A549 (cell line): ENCODE results near the gene ABCC3. TPM values are rescaled to one million over a fixed set of nuclear protein-coding genes. Genes with fewer than 3 reads are reported as not detected.
"Not testable (repeated sequence)": the region's sequence is repeated elsewhere in the genome, so short reads cannot be mapped to it uniquely, and the experiment has no call there.

ENCODE experiments used
- ATAC-seq, 2 experiments: fragments of 200-7000 bp in 1 of 2; fragments of >200 bp in 1 of 2; cut with Nextera tagmentation in 1 of 2; cut with Tn5 transposase in 1 of 2; 3 replicates each; pipeline versions ENCODE4 v1.8.0 to v1.9.1; 2018 to 2020; ENCODE audit warnings: mild to moderate bottlenecking in 1 of 2, moderate library complexity in 1 of 2
- CTCF ChIA-PET: fragments of 300-600 bp; sonication (Branson Sonifier 250); formaldehyde crosslinking; extraction: SDS; loops from one replicate; lab custom pipeline; 2021; ENCODE audit warnings: antibody characterized with exemption, inconsistent platforms; lab: Yijun Ruan, JAX
- POLR2A ChIA-PET: fragments of 350-600 bp; formaldehyde crosslinking; extraction: SDS; loops from one replicate; lab custom pipeline; 2021; ENCODE audit warnings: antibody characterized with exemption, inconsistent platforms; lab: Yijun Ruan, JAX
- DNase-seq, 2 experiments: peaks; one replicate each; pipeline versions ENCODE4 v3.0.0 to v3.0.0-alpha.2; 2011 to 2016; ENCODE audit warnings: low read depth in 1 of 2, low spot score in 1 of 2
- FAIRE-seq: peaks from 2 replicates; lab custom pipeline; 2011; peaks lifted over from hg19 to GRCh38; lab: Jason Lieb, UNC
- H3K27ac ChIP-seq, 2 experiments: fragments of >200 bp; sonication (Bioruptor Twin); formaldehyde crosslinking; 3 replicates each; pipeline ENCODE4 v1.5.1; 2016 to 2017
- H3K4me1 ChIP-seq: fragments of >200 bp; sonication (Bioruptor Twin); formaldehyde crosslinking; 3 replicates; pipeline ENCODE4 v1.6.1; 2016
- H3K4me2 ChIP-seq: fragments of >200 bp; sonication (Bioruptor Twin); formaldehyde crosslinking; 3 replicates; pipeline ENCODE4 v1.6.1; 2016
- H3K4me3 ChIP-seq: fragments of >200 bp; sonication (Bioruptor Twin); formaldehyde crosslinking; 3 replicates; pipeline ENCODE4 v1.5.1; 2016
- H3K9me3 ChIP-seq: fragments of >200 bp; sonication (Bioruptor Twin); formaldehyde crosslinking; 3 replicates; pipeline ENCODE4 v1.6.1; 2016
- BHLHE40 ChIP-seq: IDR thresholded peaks from 2 replicates; pipeline ENCODE4 v1.6.1; 2012; ENCODE audit warnings: low read depth, low read length, inconsistent platforms
- HDAC2 ChIP-seq: fragments of 200-600 bp; sonication (generic); IDR thresholded peaks from 2 replicates; pipeline ENCODE4 v1.6.1; 2016
- HMGXB4 ChIP-seq: fragments of 250-450 bp; sonication (Bioruptor Pico); IDR thresholded peaks from 2 replicates; pipeline ENCODE4 v1.5.0; 2021; ENCODE audit warnings: mild to moderate bottlenecking, moderate library complexity, borderline replicate concordance
- HOXB13 ChIP-seq: fragments of 250-450 bp; sonication (Bioruptor Pico); IDR thresholded peaks from 2 replicates; pipeline ENCODE4 v1.5.0; 2020; ENCODE audit warnings: low read depth, mild to moderate bottlenecking, moderate library complexity
- HOXB5 ChIP-seq: fragments of 250-450 bp; sonication (Bioruptor Pico); IDR thresholded peaks from 2 replicates; pipeline ENCODE4 v1.5.0; 2020; ENCODE audit warnings: mild to moderate bottlenecking, moderate library complexity
- JUN ChIP-seq, 2 experiments: fragments of >200 bp; sonication (Bioruptor Twin); formaldehyde crosslinking; IDR thresholded peaks; 2 replicates in 1 of 2; 3 replicates in 1 of 2; pipeline ENCODE4 v1.6.1; 2016 to 2017
- JUNB ChIP-seq: fragments of >200 bp; sonication (Bioruptor Twin); formaldehyde crosslinking; IDR thresholded peaks from 2 replicates; pipeline ENCODE4 v1.6.1; 2016
- KDM1A ChIP-seq: fragments of 200-600 bp; sonication (generic); IDR thresholded peaks from 2 replicates; pipeline ENCODE4 v1.6.1; 2016; ENCODE audit warnings: low read depth, mild to moderate bottlenecking
- KDM5A ChIP-seq: fragments of 200-600 bp; sonication (generic); IDR thresholded peaks from 2 replicates; pipeline ENCODE4 v1.6.1; 2016; ENCODE audit warnings: antibody characterized with exemption, mild to moderate bottlenecking
- MAFK ChIP-seq: fragments of 450-650 bp; IDR thresholded peaks from 2 replicates; pipeline ENCODE4 v1.6.1; 2014; ENCODE audit not compliant: partially characterized antibody
- MAX ChIP-seq: IDR thresholded peaks from 2 replicates; pipeline ENCODE4 v1.6.1; 2012
- MAZ ChIP-seq: fragments of 150-350 bp; IDR thresholded peaks from 2 replicates; pipeline ENCODE4 v1.6.1; 2014; ENCODE audit warnings: antibody characterized with exemption, low read depth, low read length, borderline replicate concordance
- MYC ChIP-seq: IDR thresholded peaks from 2 replicates; pipeline ENCODE4 v1.6.1; 2012; ENCODE audit warnings: mild to moderate bottlenecking, inconsistent platforms, low read length, improper control_type of control experiment, borderline replicate concordance
- POLR2A ChIP-seq: IDR thresholded peaks from 2 replicates; pipeline ENCODE4 v1.6.1; 2012; ENCODE audit warnings: mild to moderate bottlenecking, low read length
- POLR2AphosphoS2 ChIP-seq: conservative IDR thresholded peaks from 2 replicates; pipeline ENCODE4 v1.6.1; 2012; ENCODE audit warnings: low read length, improper control_type of control experiment, inconsistent platforms
- RAD21 ChIP-seq, 2 experiments: fragments of >200 bp in 1 of 2; sonication (Bioruptor Twin) in 1 of 2; formaldehyde crosslinking in 1 of 2; IDR thresholded peaks in 1 of 2; conservative IDR thresholded peaks in 1 of 2; 2 replicates in 1 of 2; 3 replicates in 1 of 2; pipeline ENCODE4 v1.6.1; 2012 to 2018; ENCODE audit warnings: inconsistent platforms in 1 of 2
- RNF2 ChIP-seq: fragments of 200-600 bp; sonication (generic); IDR thresholded peaks from 2 replicates; pipeline ENCODE4 v1.6.1; 2016; ENCODE audit warnings: low read depth, mild to moderate bottlenecking, antibody characterized with exemption, moderate library complexity, borderline replicate concordance
- ZNF302 ChIP-seq: fragments of 250-450 bp; sonication (Bioruptor Pico); IDR thresholded peaks from 2 replicates; pipeline ENCODE4 v1.9.0; 2021; ENCODE audit warnings: inconsistent platforms, mild to moderate bottlenecking, moderate library complexity
- WGBS: methylation state at CpG from one replicate; pipeline ENCODE4 v1.1.6; 2017; ENCODE audit errors: missing lambda C conversion rate; 5-methylcytosine and 5-hydroxymethylcytosine counted together
- polyA plus RNA-seq, 4 experiments: library from polyadenylated mRNA; depleted of rRNA in 3 of 4; stranded (reverse); fragments of >200 nt; fragmentation: RNase III in 1 of 4; extraction: RNeasy Plus Mini Kit Qiagen cat#74134 plus additional on column Dnase treatment in 1 of 4; gene quantifications; 2 replicates in 3 of 4; 3 replicates in 1 of 4; pipeline ENCODE4 v1.2.3, GENCODE V29; 2011 to 2017
- TF ChIP-seq, protein P1 (sequence below): fragments of >200 bp; sonication (Bioruptor Twin); formaldehyde crosslinking; IDR thresholded peaks from 3 replicates; pipeline ENCODE4 v1.5.1; 2016
- TF ChIP-seq, protein P2 (sequence below): fragments of >200 bp; sonication (Bioruptor Twin); formaldehyde crosslinking; IDR thresholded peaks from 3 replicates; pipeline ENCODE4 v1.6.1; 2016
- TF ChIP-seq, protein P3 (sequence below): IDR thresholded peaks from 2 replicates; pipeline ENCODE4 v1.6.1; 2012; ENCODE audit warnings: low read depth, borderline replicate concordance
- TF ChIP-seq, protein P4 (sequence below): fragments of >200 bp; sonication (Bioruptor Twin); formaldehyde crosslinking; IDR thresholded peaks from 2 replicates; pipeline ENCODE4 v1.6.1; 2016

ABCC3 gene
- polyA plus RNA-seq, 2 of the 4 experiments (the other 2 are of a cell fraction): 248 to 342 TPM

DNA sequence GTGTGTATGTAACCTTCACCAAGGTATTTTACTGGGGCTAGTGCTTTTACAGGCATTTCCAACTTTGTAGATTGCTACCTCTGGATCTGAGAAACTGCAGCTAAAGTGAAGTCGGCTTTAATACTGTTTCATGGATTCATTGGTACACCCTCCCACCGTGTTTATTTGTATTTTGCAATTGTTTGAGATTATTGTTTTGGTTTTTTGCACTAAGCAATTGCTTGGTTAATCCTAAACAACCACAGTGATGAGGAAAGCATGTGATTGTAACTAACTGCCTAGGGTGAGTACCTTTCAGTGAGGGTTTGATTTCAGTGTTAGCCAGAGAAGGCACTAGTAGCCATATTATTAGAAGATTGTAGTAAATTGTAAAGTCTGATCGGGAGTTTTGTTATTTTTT, 88.1 kb downstream of the ABCC3 start:
- Histone ChIP-seq H3K4me2 (peak overlapping the region; percentile 95), H3K4me3 (peak overlapping the region; percentile 66; the same call in 2 of the 3 replicates), H3K4me1 (peaks cover 58% of the 10 kb centered on the region), H3K9me3 (no peaks in the 10 kb centered on the region), H3K27ac (0 out of 6 replicates have a peak overlapping the region, but pooled peaks of 1 of the 2 experiments have one; percentile 3)
- ChIA-PET POLR2A (interaction anchor here (0.6 kb wide), 1 partner anchor 9 kb away, joined by 4 read pairs; no protein-coding TSS in a partner anchor), CTCF (interaction anchor here (1.5 to 1.7 kb wide), 2 partner anchors 27 to 97 kb away, joined by 4 to 5 read pairs; no protein-coding TSS in a partner anchor)
- FAIRE-seq (no peak), DNase-seq (no peak), ATAC-seq (no peak)
- WGBS: 5% methylated on average over 3 of the region's 3 CpGs
- TF ChIP-seq JUN (IDR thresholded peaks at IDR 0.05) (no peak), ZNF302 (CRISPR knock-in tag) (no peak), HOXB13 (CRISPR knock-in tag) (no peak), RAD21 (conservative IDR thresholded peaks at IDR 0.05 in 1 of 2, IDR thresholded peaks at IDR 0.05 in 1 of 2) (no peak)
- TF ChIP-seq, protein P1, sequence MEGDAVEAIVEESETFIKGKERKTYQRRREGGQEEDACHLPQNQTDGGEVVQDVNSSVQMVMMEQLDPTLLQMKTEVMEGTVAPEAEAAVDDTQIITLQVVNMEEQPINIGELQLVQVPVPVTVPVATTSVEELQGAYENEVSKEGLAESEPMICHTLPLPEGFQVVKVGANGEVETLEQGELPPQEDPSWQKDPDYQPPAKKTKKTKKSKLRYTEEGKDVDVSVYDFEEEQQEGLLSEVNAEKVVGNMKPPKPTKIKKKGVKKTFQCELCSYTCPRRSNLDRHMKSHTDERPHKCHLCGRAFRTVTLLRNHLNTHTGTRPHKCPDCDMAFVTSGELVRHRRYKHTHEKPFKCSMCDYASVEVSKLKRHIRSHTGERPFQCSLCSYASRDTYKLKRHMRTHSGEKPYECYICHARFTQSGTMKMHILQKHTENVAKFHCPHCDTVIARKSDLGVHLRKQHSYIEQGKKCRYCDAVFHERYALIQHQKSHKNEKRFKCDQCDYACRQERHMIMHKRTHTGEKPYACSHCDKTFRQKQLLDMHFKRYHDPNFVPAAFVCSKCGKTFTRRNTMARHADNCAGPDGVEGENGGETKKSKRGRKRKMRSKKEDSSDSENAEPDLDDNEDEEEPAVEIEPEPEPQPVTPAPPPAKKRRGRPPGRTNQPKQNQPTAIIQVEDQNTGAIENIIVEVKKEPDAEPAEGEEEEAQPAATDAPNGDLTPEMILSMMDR: no peak

GRCh38 chr17:50724622-50725021, 89.9 kb downstream of the ABCC3 start:
- H3K4me3 ChIP-seq, H3K27ac ChIP-seq, DNase-seq, H3K4me2 ChIP-seq, FAIRE-seq, ATAC-seq, POLR2A ChIA-PET, H3K9me3 ChIP-seq: not testable (repeated sequence)
- CTCF ChIA-PET: interaction anchor here (0.6 to 0.9 kb wide), 4 partner anchors 20 to 248 kb away, joined by 3 to 6 read pairs (median 4); no protein-coding TSS in a partner anchor
- peaks cover 70% of the 10 kb centered on the region for H3K4me1 ChIP-seq
- 91% methylated on average over 6 of the region's 6 CpGs for WGBS

- no peak for FAIRE-seq
- H3K4me2 ChIP-seq: peak overlapping the region; percentile 4; the same call in 2 of the 3 replicates
- 86% methylated on average over 12 of the region's 12 CpGs for WGBS
- ATAC-seq: no peak
- H3K27ac ChIP-seq: no peak overlapping the region
- DNase-seq: no peak
- no peak for TF ChIP-seq BHLHE40
- TF ChIP-seq KDM1A: no peak
- no peak for TF ChIP-seq RNF2
- TF ChIP-seq POLR2A: no peak
- TF ChIP-seq HDAC2: no peak
- TF ChIP-seq KDM5A: no peak
- TF ChIP-seq, protein P2, sequence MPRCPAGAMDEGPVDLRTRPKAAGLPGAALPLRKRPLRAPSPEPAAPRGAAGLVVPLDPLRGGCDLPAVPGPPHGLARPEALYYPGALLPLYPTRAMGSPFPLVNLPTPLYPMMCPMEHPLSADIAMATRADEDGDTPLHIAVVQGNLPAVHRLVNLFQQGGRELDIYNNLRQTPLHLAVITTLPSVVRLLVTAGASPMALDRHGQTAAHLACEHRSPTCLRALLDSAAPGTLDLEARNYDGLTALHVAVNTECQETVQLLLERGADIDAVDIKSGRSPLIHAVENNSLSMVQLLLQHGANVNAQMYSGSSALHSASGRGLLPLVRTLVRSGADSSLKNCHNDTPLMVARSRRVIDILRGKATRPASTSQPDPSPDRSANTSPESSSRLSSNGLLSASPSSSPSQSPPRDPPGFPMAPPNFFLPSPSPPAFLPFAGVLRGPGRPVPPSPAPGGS: no peak
- no peak for TF ChIP-seq JUN (IDR thresholded peaks at IDR 0.05)
- TF ChIP-seq, protein P3, sequence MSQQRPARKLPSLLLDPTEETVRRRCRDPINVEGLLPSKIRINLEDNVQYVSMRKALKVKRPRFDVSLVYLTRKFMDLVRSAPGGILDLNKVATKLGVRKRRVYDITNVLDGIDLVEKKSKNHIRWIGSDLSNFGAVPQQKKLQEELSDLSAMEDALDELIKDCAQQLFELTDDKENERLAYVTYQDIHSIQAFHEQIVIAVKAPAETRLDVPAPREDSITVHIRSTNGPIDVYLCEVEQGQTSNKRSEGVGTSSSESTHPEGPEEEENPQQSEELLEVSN: no peak
- no peak for TF ChIP-seq MAZ
- no peak for TF ChIP-seq MAFK
- TF ChIP-seq HOXB13 (CRISPR knock-in tag): no peak
- TF ChIP-seq MYC: no peak
- no peak for TF ChIP-seq ZNF302 (CRISPR knock-in tag)
- no peak for TF ChIP-seq JUNB
- TF ChIP-seq, protein P4, sequence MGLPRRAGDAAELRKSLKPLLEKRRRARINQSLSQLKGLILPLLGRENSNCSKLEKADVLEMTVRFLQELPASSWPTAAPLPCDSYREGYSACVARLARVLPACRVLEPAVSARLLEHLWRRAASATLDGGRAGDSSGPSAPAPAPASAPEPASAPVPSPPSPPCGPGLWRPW: no peak
- TF ChIP-seq HMGXB4 (CRISPR knock-in tag): no peak
- TF ChIP-seq MAX: no peak
- TF ChIP-seq HOXB5 (CRISPR knock-in tag): no peak
- TF ChIP-seq POLR2AphosphoS2: no peak
- ChIA-PET POLR2A (no interaction called here), CTCF (interaction anchor here (0.6 to 1.6 kb wide), 7 partner anchors 8 to 176 kb away, joined by 3 to 6 read pairs (median 3); no protein-coding TSS in a partner anchor)
- peaks cover 82% of the 10 kb centered on the region for H3K4me1 ChIP-seq
- H3K4me3 ChIP-seq: no peak overlapping the region
- H3K9me3 ChIP-seq: no peaks in the 10 kb centered on the region
These were observed 91.3 kb downstream of the ABCC3 start for GRCh38 chr17:50725769-50726655.
